Bronchial epithelial cell (primary cell): ENCODE measurements around the gene MTHFS. TPM values are rescaled to one million over a fixed set of nuclear protein-coding genes. Genes with fewer than 3 reads are reported as not detected.
A peak's percentile ranks its signal among the peaks of the same experiment; 100 is the strongest.

Experiments
- DNase-seq: peaks from one replicate; pipeline ENCODE4 v3.0.0-alpha.2; 2010; ENCODE audit warnings: low read depth
- FAIRE-seq: peaks from 2 replicates; lab custom pipeline; 2011; peaks lifted over from hg19 to GRCh38; lab: Jason Lieb, UNC
- H3K27me3 ChIP-seq: 2 replicates; pipeline ENCODE4 v1.5.1; 2011; ENCODE audit warnings: low read length; ENCODE audit not compliant: control insufficient read depth, insufficient read depth
- H3K36me3 ChIP-seq: 2 replicates; pipeline ENCODE4 v1.5.1; 2011; ENCODE audit warnings: low read length; ENCODE audit not compliant: control insufficient read depth, insufficient read depth
- H3K4me3 ChIP-seq: 2 replicates; pipeline ENCODE4 v1.5.1; 2011; ENCODE audit warnings: mild to moderate bottlenecking, low read depth, low read length, control low read depth
- total RNA-seq: library from RNA; depleted of rRNA; stranded (reverse); fragments of >200 nt; gene quantifications from 2 replicates; pipeline ENCODE4 v1.2.1, GENCODE V29; 2014
- TF ChIP-seq, protein P1 (sequence below): IDR thresholded peaks from 2 replicates; pipeline ENCODE4 v1.5.1; 2011; ENCODE audit warnings: mild to moderate bottlenecking, moderate library complexity, low read length, control low read depth, inconsistent platforms; ENCODE audit not compliant: insufficient read depth, severe bottlenecking

The MTHFS gene
- total RNA-seq, 1 donor from 2014 or later, result 33.4 TPM

DNA sequence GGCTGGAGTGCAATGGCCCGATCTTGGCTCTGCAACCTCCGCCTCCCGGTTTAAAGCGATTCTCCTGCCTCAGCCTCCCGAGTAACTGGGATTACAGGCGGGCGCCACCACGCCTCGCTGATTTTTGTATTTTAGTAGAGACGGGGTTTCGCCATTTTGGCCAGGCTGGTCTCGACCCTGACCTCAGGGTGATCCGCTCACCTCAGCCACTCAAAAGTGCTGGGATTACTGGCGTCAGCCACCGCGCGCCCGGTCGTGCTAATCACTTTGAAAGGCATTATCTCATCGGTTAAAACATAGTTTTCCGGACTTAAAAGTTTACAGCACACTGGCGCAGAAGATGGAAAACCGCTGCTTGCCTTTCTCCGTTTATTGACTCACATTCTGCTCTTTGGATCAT lies 27.6 kb upstream of the MTHFS start:
- H3K27me3 ChIP-seq, result no peaks in the 10 kb centered on the region
- peak overlapping the region; percentile 90 for H3K4me3 ChIP-seq
- no peak for FAIRE-seq
- peaks cover 2% of the 10 kb centered on the region for H3K36me3 ChIP-seq
- TF ChIP-seq, protein P1, sequence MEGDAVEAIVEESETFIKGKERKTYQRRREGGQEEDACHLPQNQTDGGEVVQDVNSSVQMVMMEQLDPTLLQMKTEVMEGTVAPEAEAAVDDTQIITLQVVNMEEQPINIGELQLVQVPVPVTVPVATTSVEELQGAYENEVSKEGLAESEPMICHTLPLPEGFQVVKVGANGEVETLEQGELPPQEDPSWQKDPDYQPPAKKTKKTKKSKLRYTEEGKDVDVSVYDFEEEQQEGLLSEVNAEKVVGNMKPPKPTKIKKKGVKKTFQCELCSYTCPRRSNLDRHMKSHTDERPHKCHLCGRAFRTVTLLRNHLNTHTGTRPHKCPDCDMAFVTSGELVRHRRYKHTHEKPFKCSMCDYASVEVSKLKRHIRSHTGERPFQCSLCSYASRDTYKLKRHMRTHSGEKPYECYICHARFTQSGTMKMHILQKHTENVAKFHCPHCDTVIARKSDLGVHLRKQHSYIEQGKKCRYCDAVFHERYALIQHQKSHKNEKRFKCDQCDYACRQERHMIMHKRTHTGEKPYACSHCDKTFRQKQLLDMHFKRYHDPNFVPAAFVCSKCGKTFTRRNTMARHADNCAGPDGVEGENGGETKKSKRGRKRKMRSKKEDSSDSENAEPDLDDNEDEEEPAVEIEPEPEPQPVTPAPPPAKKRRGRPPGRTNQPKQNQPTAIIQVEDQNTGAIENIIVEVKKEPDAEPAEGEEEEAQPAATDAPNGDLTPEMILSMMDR, result no peak
- DNase-seq, result no peak

- TF ChIP-seq, protein P1, result no peak
- Histone ChIP-seq H3K4me3 (peak overlapping the region; percentile 90), H3K36me3 (peaks cover 3% of the 10 kb centered on the region), H3K27me3 (no peaks in the 10 kb centered on the region)
- FAIRE-seq (no peak), DNase-seq (peak; percentile 94)
These were observed 26.8 kb upstream of the MTHFS start for GRCh38 chr15:79923515-79924169.

DNA sequence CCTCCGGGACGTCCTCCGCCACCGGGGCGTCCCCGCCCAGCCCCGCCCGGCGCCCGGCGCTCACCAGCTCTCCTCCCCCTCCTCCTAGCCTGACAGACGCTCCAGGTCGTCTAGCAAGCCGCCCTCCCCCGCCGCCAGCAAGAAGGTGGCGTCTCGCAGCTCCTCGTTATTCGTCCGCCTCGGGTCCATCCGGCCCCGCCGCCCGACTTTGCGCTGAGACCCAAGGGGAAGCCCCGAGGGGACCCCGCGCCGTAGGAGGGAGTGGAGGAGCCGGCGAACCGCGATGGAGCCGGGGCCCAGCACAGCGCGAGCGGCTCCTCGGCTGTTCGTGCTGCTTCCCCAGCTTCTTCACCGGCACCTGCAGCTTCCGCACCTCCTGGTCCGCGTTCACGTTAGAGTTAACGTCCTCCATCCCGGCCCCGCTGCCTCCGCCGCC lies 26.3 kb upstream of the MTHFS start:
- FAIRE-seq (no peak), DNase-seq (peak; percentile 29)
- Histone ChIP-seq H3K36me3 (peaks cover 3% of the 10 kb centered on the region), H3K4me3 (peak overlapping the region; percentile 90), H3K27me3 (no peaks in the 10 kb centered on the region)
- TF ChIP-seq, protein P1, result no peak

DNA sequence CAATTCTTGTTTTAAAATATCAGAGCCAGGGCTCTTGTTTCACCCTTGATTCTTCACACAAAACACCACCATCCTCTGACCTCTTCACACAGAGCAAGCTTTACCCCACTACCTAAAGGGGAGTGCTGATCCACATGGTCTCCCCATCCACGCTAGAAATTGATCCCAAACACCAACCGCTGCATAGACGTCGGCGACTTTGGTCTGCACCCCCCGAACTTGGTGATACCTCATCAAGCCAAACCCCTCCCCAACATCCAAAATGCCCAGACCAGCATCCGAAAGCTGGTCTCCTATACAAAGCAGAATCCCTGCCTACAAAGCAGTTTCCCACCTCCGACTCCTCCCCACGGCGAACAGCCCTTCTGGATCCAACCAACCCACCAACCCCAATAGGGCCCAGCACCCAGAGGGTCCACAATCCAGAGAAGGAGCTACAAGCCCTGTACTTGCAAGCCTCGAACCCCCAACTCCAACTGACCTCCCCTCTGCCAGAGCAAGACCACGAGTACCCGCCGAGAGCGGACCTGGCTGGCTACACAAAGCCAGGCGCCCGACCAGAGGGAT lies 25.8 kb upstream of the MTHFS start:
- H3K4me3 ChIP-seq, result peak overlapping the region; percentile 90
- no peaks in the 10 kb centered on the region for H3K27me3 ChIP-seq
- no peak for FAIRE-seq
- peaks cover 3% of the 10 kb centered on the region for H3K36me3 ChIP-seq
- TF ChIP-seq, protein P1, result no peak
- DNase-seq, result no peak

- TF ChIP-seq, protein P1, result no peak
- no peak for FAIRE-seq
- H3K36me3 ChIP-seq, result peaks cover 3% of the 10 kb centered on the region
- no peaks in the 10 kb centered on the region for H3K27me3 ChIP-seq
- no peak for DNase-seq
- H3K4me3 ChIP-seq, result no peak overlapping the region
These were observed 23.1 kb upstream of the MTHFS start for GRCh38 chr15:79919749-79920511.
